A673 (cell line): ENCODE data around the gene BATF.

Experiments
- CTCF ChIP-seq: fragments of 300-800, 200-600 bp; sonication (generic); conservative IDR thresholded peaks from 2 replicates; pipeline ENCODE4 v1.5.1; 2017; ENCODE audit warnings: low read depth, mild to moderate bottlenecking, antibody characterized with exemption, low read length, moderate library complexity, mixed read lengths
- EZH2 ChIP-seq: fragments of 200-600 bp; sonication (generic); IDR thresholded peaks from 2 replicates; pipeline ENCODE4 v1.6.1; 2017; ENCODE audit warnings: borderline replicate concordance, low read depth, mild to moderate bottlenecking, mixed read lengths, antibody characterized with exemption, low read length; ENCODE audit not compliant: poor library complexity, severe bottlenecking

GRCh38 chr14:75578102-75578785 lies 56.0 kb downstream of the BATF start, which contains the start of gene FLVCR2:
- no peak for TF ChIP-seq CTCF
- TF ChIP-seq EZH2, result no peak
